Lower lobe of right lung (tissue), 2 donors: ENCODE measurements around the gene PATZ1. TPM values are rescaled to one million over a fixed set of nuclear protein-coding genes. Genes with fewer than 3 reads are reported as not detected.

Experiments used
- ATAC-seq, 2 donors: fragments of 200-7000 bp; cut with Tn5 transposase; one replicate each; pipeline ENCODE4 v1.9.1; 2020 to 2022; ENCODE audit warnings: mild to moderate bottlenecking in 2 of 2, moderate library complexity in 2 of 2
- DNase-seq: peaks from one replicate; pipeline ENCODE4 v3.0.0-alpha.2; 2020
- H3K27ac ChIP-seq: fragments of 200-600 bp; one replicate; pipeline ENCODE4 v1.8.0; 2022
- H3K27me3 ChIP-seq: fragments of 200-600 bp; one replicate; pipeline ENCODE4 v1.8.0; 2022; ENCODE audit warnings: low read depth
- H3K36me3 ChIP-seq: fragments of 200-600 bp; one replicate; pipeline ENCODE4 v1.8.0; 2022; ENCODE audit warnings: mild to moderate bottlenecking
- H3K4me1 ChIP-seq: fragments of 200-600 bp; one replicate; pipeline ENCODE4 v1.8.0; 2022
- H3K4me3 ChIP-seq: fragments of 200-600 bp; one replicate; pipeline ENCODE4 v1.8.0; 2022; ENCODE audit warnings: mild to moderate bottlenecking
- H3K9me3 ChIP-seq: fragments of 200-600 bp; one replicate; pipeline ENCODE4 v1.8.0; 2022
- intact Hi-C: fragments of 100-400 bp; cut with DNase I; formaldehyde crosslinking; loops from one replicate; pipeline ENCODE4 v1.11.0; 2022
- total RNA-seq: library from RNA; stranded (reverse); fragmentation: NEBNext Ultra II Directional; extraction: Animal tissue kit (Norgen Biotek cat#: 25700); gene quantifications from one replicate; pipeline ENCODE4 v1.2.1, GENCODE V29; 2021
- TF ChIP-seq, protein P1 (sequence below): fragments of 200-600 bp; IDR thresholded peaks from one replicate; pipeline ENCODE4 v1.8.0; 2022; ENCODE audit warnings: antibody characterized with exemption, mild to moderate bottlenecking
- donor health status: DM: no; HTN: yes; CAD: no; lungs with severe emphysema.

The PATZ1 gene
- total RNA-seq, 1 donor from 2014 or later, result 25.8 TPM

DNA sequence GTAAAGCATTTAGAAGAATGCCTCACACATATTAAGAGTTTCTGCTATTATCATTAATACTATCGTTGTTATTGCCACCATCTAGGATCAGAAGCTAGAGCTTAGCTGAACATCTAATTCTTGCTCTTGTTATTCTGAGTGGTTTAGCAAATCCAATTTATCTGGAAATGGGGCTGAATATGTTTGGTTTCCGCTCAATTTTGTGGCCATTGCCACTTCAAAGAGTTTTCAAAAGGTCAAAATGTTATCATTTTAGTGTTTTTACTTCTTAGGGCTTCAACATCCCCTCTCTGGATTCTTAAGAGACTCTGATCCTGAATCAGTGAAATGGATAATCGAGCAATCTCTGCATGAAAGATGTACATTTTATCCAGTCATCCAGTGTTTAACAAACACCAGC is 43.6 kb downstream of the PATZ1 start:
- DNase-seq (no peak), ATAC-seq (no peak)
- intact Hi-C loops, result no loop called here
- TF ChIP-seq, protein P1, sequence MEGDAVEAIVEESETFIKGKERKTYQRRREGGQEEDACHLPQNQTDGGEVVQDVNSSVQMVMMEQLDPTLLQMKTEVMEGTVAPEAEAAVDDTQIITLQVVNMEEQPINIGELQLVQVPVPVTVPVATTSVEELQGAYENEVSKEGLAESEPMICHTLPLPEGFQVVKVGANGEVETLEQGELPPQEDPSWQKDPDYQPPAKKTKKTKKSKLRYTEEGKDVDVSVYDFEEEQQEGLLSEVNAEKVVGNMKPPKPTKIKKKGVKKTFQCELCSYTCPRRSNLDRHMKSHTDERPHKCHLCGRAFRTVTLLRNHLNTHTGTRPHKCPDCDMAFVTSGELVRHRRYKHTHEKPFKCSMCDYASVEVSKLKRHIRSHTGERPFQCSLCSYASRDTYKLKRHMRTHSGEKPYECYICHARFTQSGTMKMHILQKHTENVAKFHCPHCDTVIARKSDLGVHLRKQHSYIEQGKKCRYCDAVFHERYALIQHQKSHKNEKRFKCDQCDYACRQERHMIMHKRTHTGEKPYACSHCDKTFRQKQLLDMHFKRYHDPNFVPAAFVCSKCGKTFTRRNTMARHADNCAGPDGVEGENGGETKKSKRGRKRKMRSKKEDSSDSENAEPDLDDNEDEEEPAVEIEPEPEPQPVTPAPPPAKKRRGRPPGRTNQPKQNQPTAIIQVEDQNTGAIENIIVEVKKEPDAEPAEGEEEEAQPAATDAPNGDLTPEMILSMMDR, result no peak
- no peaks in the 10 kb centered on the region for H3K36me3 ChIP-seq
- no peaks in the 10 kb centered on the region for H3K4me1 ChIP-seq
- no peaks in the 10 kb centered on the region for H3K27me3 ChIP-seq
- no peak overlapping the region for H3K27ac ChIP-seq
- no peaks in the 10 kb centered on the region for H3K9me3 ChIP-seq
- H3K4me3 ChIP-seq, result no peak overlapping the region

DNA sequence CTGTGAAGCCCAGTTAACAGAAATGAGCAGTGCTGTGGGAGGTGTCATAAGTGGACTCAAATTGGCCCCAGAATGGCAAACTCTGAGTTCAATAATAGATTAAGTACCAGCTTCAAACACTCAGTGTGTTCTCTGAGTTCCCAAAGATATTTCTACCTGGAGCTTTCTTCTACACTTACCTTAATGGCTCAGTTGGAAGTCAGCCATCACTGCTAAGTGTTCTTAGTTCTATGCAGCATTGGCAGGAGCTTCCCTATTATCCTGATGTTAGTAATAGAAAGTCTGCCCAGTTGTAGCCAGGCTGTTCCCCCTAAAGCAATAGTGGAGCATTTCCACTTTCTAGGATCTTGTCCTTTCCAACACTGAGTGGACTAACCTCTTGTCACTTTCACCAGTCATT is 44.1 kb downstream of the PATZ1 start:
- Histone ChIP-seq H3K27me3 (no peaks in the 10 kb centered on the region), H3K36me3 (no peaks in the 10 kb centered on the region), H3K27ac (no peak overlapping the region), H3K4me3 (no peak overlapping the region), H3K9me3 (no peaks in the 10 kb centered on the region), H3K4me1 (no peaks in the 10 kb centered on the region)
- ATAC-seq (peak in 1 of 2 donors; percentile 43), DNase-seq (no peak)
- TF ChIP-seq, protein P1, result no peak
- intact Hi-C loops, result no loop called here

DNA sequence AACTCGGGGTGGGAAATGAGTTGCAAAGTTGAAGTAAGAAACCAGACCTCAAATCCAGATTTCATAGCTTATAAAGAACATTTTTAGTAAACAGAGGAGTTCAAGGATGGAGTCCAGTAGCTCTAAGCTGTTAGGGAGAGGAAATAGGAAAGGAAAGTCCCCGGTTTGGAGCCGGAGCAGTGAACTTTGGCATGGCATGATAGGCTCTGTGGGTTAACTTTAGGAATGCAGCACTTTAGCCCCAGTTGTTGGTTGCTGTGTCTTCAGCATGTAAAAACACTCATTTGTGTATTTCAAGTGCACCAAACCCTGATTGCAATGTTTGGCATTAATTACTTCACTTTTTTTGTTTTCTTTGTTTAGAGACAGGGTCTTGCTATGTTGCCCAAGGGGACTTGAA is 45.2 kb downstream of the PATZ1 start:
- DNase-seq (no peak), ATAC-seq (no peak)
- intact Hi-C loops, result no loop called here
- peaks cover 10% of the 10 kb centered on the region for H3K4me1 ChIP-seq
- TF ChIP-seq, protein P1, result no peak
- H3K4me3 ChIP-seq, result no peak overlapping the region
- no peaks in the 10 kb centered on the region for H3K9me3 ChIP-seq
- no peak overlapping the region for H3K27ac ChIP-seq
- no peaks in the 10 kb centered on the region for H3K27me3 ChIP-seq
- H3K36me3 ChIP-seq, result no peaks in the 10 kb centered on the region

DNA sequence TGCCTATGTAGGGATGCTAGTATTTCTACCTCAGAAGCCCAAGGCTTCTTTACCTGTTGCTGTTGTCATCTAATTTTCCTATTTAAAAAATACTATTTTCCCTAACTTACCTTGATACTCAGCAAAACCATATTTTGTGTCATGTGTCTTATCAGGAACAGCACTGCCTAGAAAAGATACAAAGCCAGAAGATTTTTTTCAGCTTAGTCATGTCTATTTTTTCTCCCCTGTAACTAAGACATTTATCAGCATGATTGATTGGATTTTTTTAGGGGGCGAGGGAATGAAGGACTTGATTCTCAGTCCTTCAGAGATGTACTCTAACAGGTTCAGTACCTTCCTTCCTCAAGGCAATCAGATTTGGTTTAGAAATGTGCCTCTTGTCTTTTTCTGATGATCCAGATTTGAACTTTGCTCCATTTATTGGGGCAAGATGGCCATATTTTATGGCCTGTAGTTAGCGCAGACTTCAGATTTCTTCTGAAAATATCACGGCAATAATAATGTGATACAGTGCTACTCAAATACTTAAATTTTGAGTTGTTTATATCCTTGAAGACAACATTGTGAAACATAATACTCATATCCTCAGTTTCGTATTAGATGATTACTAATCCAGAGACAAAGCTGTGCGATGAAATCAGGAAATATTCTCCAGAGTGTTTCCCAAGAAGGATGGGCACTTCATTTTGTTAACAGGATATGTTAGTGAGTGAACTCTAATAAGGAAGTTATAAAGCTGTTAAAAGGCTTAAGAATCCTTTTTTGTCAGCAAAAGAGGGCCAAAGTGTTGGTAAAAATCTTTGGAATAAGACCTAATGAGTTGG is 50.1 kb downstream of the PATZ1 start:
- intact Hi-C loops, result no loop called here
- ATAC-seq (no peak), DNase-seq (no peak)
- H3K27me3 ChIP-seq, result no peaks in the 10 kb centered on the region
- no peaks in the 10 kb centered on the region for H3K36me3 ChIP-seq
- H3K4me3 ChIP-seq, result no peak overlapping the region
- H3K9me3 ChIP-seq, result no peaks in the 10 kb centered on the region
- peaks cover 44% of the 10 kb centered on the region for H3K4me1 ChIP-seq
- TF ChIP-seq, protein P1, result no peak
- H3K27ac ChIP-seq, result peak overlapping the region; percentile 76

DNA sequence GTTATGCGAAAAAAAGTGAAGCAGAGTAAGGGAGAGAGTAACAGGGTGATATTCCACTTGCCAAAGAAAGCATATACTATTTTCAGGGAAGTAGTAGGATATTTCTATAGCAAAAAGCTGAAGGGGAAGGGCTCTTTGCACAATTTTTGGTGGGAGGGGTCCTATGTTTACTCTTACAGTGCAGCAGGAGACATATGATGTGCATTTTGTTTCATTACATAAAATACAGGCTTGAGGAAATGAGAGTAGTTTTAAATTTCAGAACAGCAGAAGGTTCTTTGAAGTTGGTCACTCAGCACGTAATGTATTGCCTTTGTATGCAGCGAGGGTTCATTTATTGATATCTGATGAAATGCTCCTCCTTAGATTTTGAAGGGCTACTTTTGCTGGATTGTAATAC is 50.8 kb downstream of the PATZ1 start:
- no peaks in the 10 kb centered on the region for H3K27me3 ChIP-seq
- peak overlapping the region; percentile 76 for H3K27ac ChIP-seq
- H3K4me1 ChIP-seq, result peaks cover 44% of the 10 kb centered on the region
- intact Hi-C loops, result no loop called here
- H3K9me3 ChIP-seq, result no peaks in the 10 kb centered on the region
- no peak overlapping the region for H3K4me3 ChIP-seq
- TF ChIP-seq, protein P1, result no peak
- no peaks in the 10 kb centered on the region for H3K36me3 ChIP-seq
- DNase-seq, result no peak
- no peak for ATAC-seq
